Loucy (cell line): ENCODE data around the gene ARX.

ENCODE experiments used
- H2AFZ ChIP-seq: fragments of 200-600 bp; sonication (generic); 2 replicates; pipeline ENCODE4 v1.6.0; 2016; ENCODE audit warnings: antibody characterized with exemption, mild to moderate bottlenecking, low read length, moderate library complexity
- H3F3A ChIP-seq: fragments of 200-600 bp; 2 replicates; pipeline ENCODE4 v1.6.0; 2016; ENCODE audit warnings: antibody characterized with exemption, low read depth, mild to moderate bottlenecking
- H3K27me3 ChIP-seq: fragments of 200-600 bp; sonication (generic); 2 replicates; pipeline ENCODE4 v1.6.1; 2014; ENCODE audit warnings: low read length, mild to moderate bottlenecking; ENCODE audit not compliant: insufficient read depth, poor library complexity, severe bottlenecking
- H3K36me3 ChIP-seq: fragments of 200-600 bp; sonication (generic); 2 replicates; pipeline ENCODE4 v1.6.1; 2016; ENCODE audit warnings: low read length; ENCODE audit not compliant: insufficient read depth
- H3K4me1 ChIP-seq: fragments of 200-600 bp; sonication (generic); 2 replicates; pipeline ENCODE4 v1.5.1; 2014; ENCODE audit warnings: low read length, mild to moderate bottlenecking; ENCODE audit not compliant: insufficient read depth, poor library complexity, severe bottlenecking
- H3K4me2 ChIP-seq: fragments of 200-600 bp; sonication (generic); 2 replicates; pipeline ENCODE4 v1.6.0; 2014; ENCODE audit warnings: antibody characterized with exemption, low read length, low read depth, mild to moderate bottlenecking; ENCODE audit not compliant: poor library complexity, severe bottlenecking
- H3K4me3 ChIP-seq: fragments of 200-600 bp; sonication (generic); 2 replicates; pipeline ENCODE4 v1.5.1; 2014; ENCODE audit warnings: low read length, mild to moderate bottlenecking, mixed read lengths; ENCODE audit not compliant: poor library complexity, severe bottlenecking
- H3K79me2 ChIP-seq: fragments of 200-600 bp; sonication (generic); 2 replicates; pipeline ENCODE4 v1.6.1; 2014; ENCODE audit warnings: low read length; ENCODE audit not compliant: insufficient read depth
- H3K9ac ChIP-seq: fragments of 200-600 bp; sonication (generic); 2 replicates; pipeline ENCODE4 v1.6.0; 2014; ENCODE audit warnings: mild to moderate bottlenecking, low read depth, low read length, moderate library complexity; ENCODE audit not compliant: poor library complexity, severe bottlenecking
- H3K9me2 ChIP-seq: fragments of 200-600 bp; sonication (generic); replicated peaks from 2 replicates; pipeline ENCODE4 v1.6.1; 2016; ENCODE audit warnings: low read depth, low read length, mixed read lengths
- H3K9me3 ChIP-seq: fragments of 200-600 bp; sonication (generic); 2 replicates; pipeline ENCODE4 v1.6.1; 2014; ENCODE audit warnings: mild to moderate bottlenecking, antibody characterized with exemption, low read length, low read depth; ENCODE audit not compliant: insufficient read depth
- H4K20me1 ChIP-seq: fragments of 200-600 bp; sonication (generic); 2 replicates; pipeline ENCODE4 v1.6.0; 2014; ENCODE audit warnings: antibody characterized with exemption, low read length, mild to moderate bottlenecking; ENCODE audit not compliant: insufficient read depth, poor library complexity, severe bottlenecking
- EZH2phosphoT487 ChIP-seq: fragments of 200-600 bp; IDR thresholded peaks from 2 replicates; pipeline ENCODE4 v1.6.1; 2018; ENCODE audit warnings: antibody characterized with exemption, mild to moderate bottlenecking, moderate library complexity, borderline replicate concordance
- TF ChIP-seq, protein P1 (sequence below): fragments of 200-600 bp; sonication (generic); conservative IDR thresholded peaks from 2 replicates; pipeline ENCODE4 v1.5.1; 2014; ENCODE audit warnings: mild to moderate bottlenecking, antibody characterized with exemption, low read length

The ARX gene

DNA sequence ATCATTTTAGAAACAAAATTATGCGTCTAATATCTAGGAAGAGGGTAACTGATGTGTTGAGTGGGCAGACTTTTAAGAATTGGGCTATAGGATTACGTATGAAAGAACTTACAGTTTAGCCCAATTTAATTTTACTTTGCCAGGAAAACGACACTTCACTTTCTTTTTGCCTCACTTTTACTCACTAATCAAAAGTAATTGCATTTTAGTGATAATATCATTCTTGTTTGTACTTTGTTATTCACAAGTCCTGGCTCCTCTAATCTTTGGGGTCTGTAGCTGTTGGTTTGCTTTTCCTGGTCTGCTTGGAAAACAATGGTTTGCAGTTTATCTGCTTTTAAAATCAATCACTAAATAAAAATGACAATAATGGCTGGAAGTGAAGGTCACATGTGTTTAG, 2.9 kb upstream of the ARX start:
- no peaks in the 10 kb centered on the region for H3K79me2 ChIP-seq
- H3K36me3 ChIP-seq: no peaks in the 10 kb centered on the region
- TF ChIP-seq, protein P1, sequence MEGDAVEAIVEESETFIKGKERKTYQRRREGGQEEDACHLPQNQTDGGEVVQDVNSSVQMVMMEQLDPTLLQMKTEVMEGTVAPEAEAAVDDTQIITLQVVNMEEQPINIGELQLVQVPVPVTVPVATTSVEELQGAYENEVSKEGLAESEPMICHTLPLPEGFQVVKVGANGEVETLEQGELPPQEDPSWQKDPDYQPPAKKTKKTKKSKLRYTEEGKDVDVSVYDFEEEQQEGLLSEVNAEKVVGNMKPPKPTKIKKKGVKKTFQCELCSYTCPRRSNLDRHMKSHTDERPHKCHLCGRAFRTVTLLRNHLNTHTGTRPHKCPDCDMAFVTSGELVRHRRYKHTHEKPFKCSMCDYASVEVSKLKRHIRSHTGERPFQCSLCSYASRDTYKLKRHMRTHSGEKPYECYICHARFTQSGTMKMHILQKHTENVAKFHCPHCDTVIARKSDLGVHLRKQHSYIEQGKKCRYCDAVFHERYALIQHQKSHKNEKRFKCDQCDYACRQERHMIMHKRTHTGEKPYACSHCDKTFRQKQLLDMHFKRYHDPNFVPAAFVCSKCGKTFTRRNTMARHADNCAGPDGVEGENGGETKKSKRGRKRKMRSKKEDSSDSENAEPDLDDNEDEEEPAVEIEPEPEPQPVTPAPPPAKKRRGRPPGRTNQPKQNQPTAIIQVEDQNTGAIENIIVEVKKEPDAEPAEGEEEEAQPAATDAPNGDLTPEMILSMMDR: no peak
- TF ChIP-seq EZH2phosphoT487: no peak
- no peak overlapping the region for H3K4me2 ChIP-seq
- no peak overlapping the region for H3K4me3 ChIP-seq
- H3K27me3 ChIP-seq: no peaks in the 10 kb centered on the region
- H3K4me1 ChIP-seq: no peaks in the 10 kb centered on the region
- H3K9ac ChIP-seq: no peak overlapping the region
- no peaks in the 10 kb centered on the region for H3K9me2 ChIP-seq
- H3F3A ChIP-seq: no peaks in the 10 kb centered on the region
- H2AFZ ChIP-seq: no peak overlapping the region
- no peaks in the 10 kb centered on the region for H3K9me3 ChIP-seq
- no peaks in the 10 kb centered on the region for H4K20me1 ChIP-seq

DNA sequence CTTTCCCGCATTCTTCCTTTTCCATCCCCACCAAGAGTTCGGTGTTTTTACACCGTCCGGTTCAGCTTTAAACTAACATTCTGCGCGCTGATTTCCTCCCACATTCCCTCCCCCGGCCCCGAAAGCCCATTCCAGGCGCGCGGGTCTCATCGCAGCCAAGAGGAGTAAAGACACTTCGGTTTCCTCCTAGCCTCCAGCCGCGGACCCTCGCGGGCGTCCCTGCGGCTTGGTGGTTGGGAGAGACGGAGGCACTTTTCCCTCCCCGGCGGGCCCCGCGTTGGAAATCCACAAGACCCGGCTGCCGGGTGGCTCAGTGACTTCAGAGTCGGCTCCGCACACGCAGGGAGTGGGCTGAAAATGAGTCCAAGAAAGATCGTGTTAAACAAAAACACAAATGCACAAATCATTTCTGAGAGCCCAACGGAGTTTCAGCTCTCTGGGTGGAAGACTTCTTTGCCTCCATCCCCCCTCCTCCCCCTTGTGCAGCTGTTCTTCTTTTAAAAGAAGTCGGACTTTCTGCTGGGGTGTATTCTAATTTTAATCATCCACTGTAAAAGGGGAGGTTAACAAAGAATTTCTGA, 2.0 kb upstream of the ARX start:
- Histone ChIP-seq H3K79me2 (no peaks in the 10 kb centered on the region), H3K9me2 (no peaks in the 10 kb centered on the region), H4K20me1 (no peaks in the 10 kb centered on the region), H3K4me2 (no peak overlapping the region), H3K27me3 (no peaks in the 10 kb centered on the region), H3K9me3 (no peaks in the 10 kb centered on the region), H3K36me3 (no peaks in the 10 kb centered on the region), H3K4me3 (no peak overlapping the region), H3F3A (no peaks in the 10 kb centered on the region), H3K9ac (no peak overlapping the region), H3K4me1 (no peaks in the 10 kb centered on the region), H2AFZ (no peak overlapping the region)
- TF ChIP-seq EZH2phosphoT487: no peak
- TF ChIP-seq, protein P1: no peak

DNA sequence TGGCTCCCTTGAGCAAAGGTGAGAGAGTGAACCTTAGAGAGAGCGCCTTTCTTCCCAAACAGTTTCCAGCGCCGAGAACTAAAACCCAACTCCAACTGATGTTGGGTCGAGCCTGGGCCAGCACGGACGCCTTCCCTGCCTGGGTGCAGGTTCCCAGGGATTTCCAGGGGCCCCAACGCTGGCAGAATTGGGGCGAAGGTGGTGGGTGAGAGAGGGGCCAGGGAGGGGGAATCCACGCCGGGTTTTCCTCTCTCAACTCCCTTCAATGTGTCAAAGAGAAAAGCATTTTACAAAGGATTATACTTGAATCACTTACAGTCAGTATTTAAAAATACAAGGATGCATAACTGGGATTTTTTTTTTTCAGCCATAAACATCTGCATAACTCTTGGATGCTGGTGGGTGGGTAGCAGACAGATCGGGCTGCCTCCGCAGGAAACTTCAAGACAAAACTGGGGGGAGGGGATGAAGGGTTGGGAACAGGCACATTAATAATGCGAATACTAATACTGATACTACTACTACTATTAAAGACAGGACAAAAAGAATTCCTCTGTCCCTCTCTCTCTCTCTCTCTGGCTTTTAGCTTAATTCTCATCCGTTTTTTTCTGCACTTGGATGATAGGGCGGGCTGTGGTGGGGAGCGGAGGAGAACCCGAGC, 1.3 kb upstream of the ARX start:
- Histone ChIP-seq H3K9ac (no peak overlapping the region), H3K9me2 (no peaks in the 10 kb centered on the region), H3K79me2 (no peaks in the 10 kb centered on the region), H3K9me3 (no peaks in the 10 kb centered on the region), H2AFZ (no peak overlapping the region), H3K4me1 (no peaks in the 10 kb centered on the region), H3K36me3 (no peaks in the 10 kb centered on the region), H3F3A (no peaks in the 10 kb centered on the region), H3K27me3 (no peaks in the 10 kb centered on the region), H3K4me3 (no peak overlapping the region), H3K4me2 (no peak overlapping the region), H4K20me1 (no peaks in the 10 kb centered on the region)
- TF ChIP-seq EZH2phosphoT487: no peak
- TF ChIP-seq, protein P1: no peak
